ENCODE results near the gene EME1. TPM values are rescaled to one million over a fixed set of nuclear protein-coding genes. Genes with fewer than 3 reads are reported as not detected.

The EME1 gene
- total and polyA plus RNA-seq, 2 of the 13 experiments (the other 11 are each of a cell fraction or from before 2014, with no cell fraction given) = 20.7 to 24.6 TPM

GRCh38 chr17:50396261-50397110, 23.5 kb downstream of the EME1 start (continued):
- no peak for TF ChIP-seq UBTF (CRISPR knock-in tag; IDR thresholded peaks at IDR 0.05)
- TF ChIP-seq ZBTB44 (CRISPR knock-in tag; IDR thresholded peaks at IDR 0.05) = no peak
- no peak for TF ChIP-seq ZNF878 (CRISPR knock-in tag; IDR thresholded peaks at IDR 0.05)
- TF ChIP-seq RBFOX2 (IDR thresholded peaks at IDR 0.05; ENCODE audit: low read depth, low read length) = 0 out of 2 replicates have a peak, but pooled peaks have one; percentile 9
- TF ChIP-seq ZNF101 (CRISPR knock-in tag; IDR thresholded peaks at IDR 0.05; ENCODE audit: borderline replicate concordance, low read depth) = 0 out of 2 replicates have a peak, but pooled peaks have one; percentile 39
- TF ChIP-seq CREM (IDR thresholded peaks at IDR 0.05) = no peak
- no peak for TF ChIP-seq CREM (CRISPR knock-in tag; IDR thresholded peaks at IDR 0.05)
- 0 out of 2 replicates have a peak, but pooled peaks have one; percentile 18 for TF ChIP-seq MTF2 (CRISPR knock-in tag; IDR thresholded peaks at IDR 0.05; ENCODE audit: borderline replicate concordance)
- 0 out of 2 replicates have a peak, but pooled peaks have one; percentile 16 for TF ChIP-seq ZNF451 (CRISPR knock-in tag; IDR thresholded peaks at IDR 0.05)
- TF ChIP-seq ZNF839 (CRISPR knock-in tag; IDR thresholded peaks at IDR 0.05; ENCODE audit: borderline replicate concordance) = no peak
- no peak for TF ChIP-seq ZFP41 (CRISPR knock-in tag; IDR thresholded peaks at IDR 0.05; ENCODE audit: borderline replicate concordance)
- TF ChIP-seq ZKSCAN5 (CRISPR knock-in tag; IDR thresholded peaks at IDR 0.05) = no peak
- TF ChIP-seq ZNF703 (CRISPR knock-in tag; IDR thresholded peaks at IDR 0.05; ENCODE audit: borderline replicate concordance) = 0 out of 2 replicates have a peak, but pooled peaks have one; percentile 49
- TF ChIP-seq USF2 (IDR thresholded peaks at IDR 0.05; ENCODE audit: low read depth, low read length) = no peak
- TF ChIP-seq USF2 (CRISPR knock-in tag; IDR thresholded peaks at IDR 0.05; ENCODE audit: borderline replicate concordance) = 0 out of 2 replicates have a peak, but pooled peaks have one; percentile 40
- no peak for TF ChIP-seq ZNF501 (CRISPR knock-in tag; IDR thresholded peaks at IDR 0.05)
- TF ChIP-seq ZC3H13 (CRISPR knock-in tag; IDR thresholded peaks at IDR 0.05) = no peak
- TF ChIP-seq POLR2AphosphoS2 (IDR thresholded peaks at IDR 0.05; ENCODE audit: low read depth, low read length) = no peak
- no peak for TF ChIP-seq HNRNPL (IDR thresholded peaks at IDR 0.05; ENCODE audit: low read depth, low read length)
- peak; percentile 85; the same call in 1 of the 2 replicates for TF ChIP-seq CEBPB (IDR thresholded peaks at IDR 0.05; ENCODE audit: borderline replicate concordance, low read depth, low read length)
- no peak for TF ChIP-seq HNRNPLL (IDR thresholded peaks at IDR 0.05; ENCODE audit: low read depth, low read length, poor library complexity, severe bottlenecking)
- peak; percentile 18; the same call in 1 of the 2 replicates for TF ChIP-seq SALL1 (CRISPR knock-in tag; IDR thresholded peaks at IDR 0.05)
- TF ChIP-seq MLX (CRISPR knock-in tag; IDR thresholded peaks at IDR 0.05) = no peak
